ENCODE measurements around the gene CCT2. TPM values are rescaled to one million over a fixed set of nuclear protein-coding genes. Genes with fewer than 3 reads are reported as not detected.
A peak's percentile ranks its signal among the peaks of the same experiment; 100 is the strongest.

CCT2 gene
- total and polyA plus RNA-seq, 2 of the 13 experiments (the other 11 are each of a cell fraction or from before 2014, with no cell fraction given): 209 to 388 TPM

DNA sequence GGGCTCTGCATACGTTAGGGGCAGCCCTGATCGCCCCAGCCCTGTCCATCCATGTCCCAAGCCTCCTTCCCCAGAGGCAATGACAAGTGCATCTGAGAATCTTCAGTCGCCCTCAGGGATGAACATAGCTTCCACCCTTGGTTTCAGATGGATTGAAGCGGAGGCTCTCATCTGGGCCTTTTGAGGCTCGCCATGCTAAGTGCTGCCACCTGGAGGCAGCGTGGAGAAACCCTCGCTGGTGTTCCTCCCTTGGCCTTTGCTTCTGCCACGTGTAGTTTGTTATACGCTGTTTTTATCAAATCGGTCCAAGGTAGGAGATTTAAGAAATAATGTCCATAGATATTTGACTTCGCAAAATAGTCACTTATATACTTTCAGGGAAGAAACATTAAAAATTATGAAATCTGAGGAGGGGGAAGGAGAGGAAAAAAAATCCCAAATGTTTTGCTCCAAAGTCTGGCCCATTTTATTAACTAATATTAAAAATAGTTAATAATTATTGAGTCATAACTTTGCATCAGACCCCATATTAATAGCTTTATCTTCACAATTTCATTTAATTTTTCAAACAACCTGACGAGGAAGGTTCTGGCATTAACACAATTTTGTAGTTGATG lies 54.2 kb downstream of the CCT2 start (continued):
- TF ChIP-seq KAT7 (CRISPR knock-in tag; IDR thresholded peaks at IDR 0.05; ENCODE audit: borderline replicate concordance) (no peak), SOX13 (IDR thresholded peaks at IDR 0.05) (no peak), SOX13 (CRISPR knock-in tag; conservative IDR thresholded peaks at IDR 0.05 in 1 of 2, IDR thresholded peaks at IDR 0.05 in 1 of 2) (no peak), HIVEP1 (CRISPR knock-in tag; IDR thresholded peaks at IDR 0.05) (no peak), GMEB1 (CRISPR knock-in tag; IDR thresholded peaks at IDR 0.05; ENCODE audit: borderline replicate concordance) (no peak), ZNF646 (CRISPR knock-in tag; IDR thresholded peaks at IDR 0.05) (no peak), ZNF784 (CRISPR knock-in tag; IDR thresholded peaks at IDR 0.05; ENCODE audit: borderline replicate concordance) (no peak), KDM6A (CRISPR knock-in tag; IDR thresholded peaks at IDR 0.05; ENCODE audit: low read depth) (no peak)
- TF ChIP-seq, protein P1, sequence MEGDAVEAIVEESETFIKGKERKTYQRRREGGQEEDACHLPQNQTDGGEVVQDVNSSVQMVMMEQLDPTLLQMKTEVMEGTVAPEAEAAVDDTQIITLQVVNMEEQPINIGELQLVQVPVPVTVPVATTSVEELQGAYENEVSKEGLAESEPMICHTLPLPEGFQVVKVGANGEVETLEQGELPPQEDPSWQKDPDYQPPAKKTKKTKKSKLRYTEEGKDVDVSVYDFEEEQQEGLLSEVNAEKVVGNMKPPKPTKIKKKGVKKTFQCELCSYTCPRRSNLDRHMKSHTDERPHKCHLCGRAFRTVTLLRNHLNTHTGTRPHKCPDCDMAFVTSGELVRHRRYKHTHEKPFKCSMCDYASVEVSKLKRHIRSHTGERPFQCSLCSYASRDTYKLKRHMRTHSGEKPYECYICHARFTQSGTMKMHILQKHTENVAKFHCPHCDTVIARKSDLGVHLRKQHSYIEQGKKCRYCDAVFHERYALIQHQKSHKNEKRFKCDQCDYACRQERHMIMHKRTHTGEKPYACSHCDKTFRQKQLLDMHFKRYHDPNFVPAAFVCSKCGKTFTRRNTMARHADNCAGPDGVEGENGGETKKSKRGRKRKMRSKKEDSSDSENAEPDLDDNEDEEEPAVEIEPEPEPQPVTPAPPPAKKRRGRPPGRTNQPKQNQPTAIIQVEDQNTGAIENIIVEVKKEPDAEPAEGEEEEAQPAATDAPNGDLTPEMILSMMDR (CRISPR knock-in tag; IDR thresholded peaks at IDR 0.05): peak; percentile 89
- TF ChIP-seq, protein P2, sequence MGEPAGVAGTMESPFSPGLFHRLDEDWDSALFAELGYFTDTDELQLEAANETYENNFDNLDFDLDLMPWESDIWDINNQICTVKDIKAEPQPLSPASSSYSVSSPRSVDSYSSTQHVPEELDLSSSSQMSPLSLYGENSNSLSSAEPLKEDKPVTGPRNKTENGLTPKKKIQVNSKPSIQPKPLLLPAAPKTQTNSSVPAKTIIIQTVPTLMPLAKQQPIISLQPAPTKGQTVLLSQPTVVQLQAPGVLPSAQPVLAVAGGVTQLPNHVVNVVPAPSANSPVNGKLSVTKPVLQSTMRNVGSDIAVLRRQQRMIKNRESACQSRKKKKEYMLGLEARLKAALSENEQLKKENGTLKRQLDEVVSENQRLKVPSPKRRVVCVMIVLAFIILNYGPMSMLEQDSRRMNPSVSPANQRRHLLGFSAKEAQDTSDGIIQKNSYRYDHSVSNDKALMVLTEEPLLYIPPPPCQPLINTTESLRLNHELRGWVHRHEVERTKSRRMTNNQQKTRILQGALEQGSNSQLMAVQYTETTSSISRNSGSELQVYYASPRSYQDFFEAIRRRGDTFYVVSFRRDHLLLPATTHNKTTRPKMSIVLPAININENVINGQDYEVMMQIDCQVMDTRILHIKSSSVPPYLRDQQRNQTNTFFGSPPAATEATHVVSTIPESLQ (CRISPR knock-in tag; conservative IDR thresholded peaks at IDR 0.05): no peak
